Parathyroid adenoma (tissue), 2 donors: ENCODE results near the gene LBR.
"Not testable (repeated sequence)": the region's sequence is repeated elsewhere in the genome, so short reads cannot be mapped to it uniquely, and the experiment has no call there.

Experiments
- H2AFZ ChIP-seq: fragments of 300-600 bp; sonication (generic); one replicate; pipeline ENCODE4 v1.7.0; 2017; ENCODE audit warnings: antibody characterized with exemption, mild to moderate bottlenecking
- H3K27ac ChIP-seq: fragments of 300-600 bp; sonication (generic); one replicate; pipeline ENCODE4 v1.7.0; 2017
- H3K27me3 ChIP-seq: fragments of 300-600 bp; sonication (generic); one replicate; pipeline ENCODE4 v1.7.0; 2017; ENCODE audit warnings: low read length; ENCODE audit not compliant: control insufficient read depth, insufficient read depth
- H3K36me3 ChIP-seq: fragments of 300-600 bp; sonication (generic); one replicate; pipeline ENCODE4 v1.7.0; 2017; ENCODE audit warnings: low read length; ENCODE audit not compliant: control insufficient read depth, insufficient read depth
- H3K4me1 ChIP-seq: fragments of 300-600 bp; sonication (generic); one replicate; pipeline ENCODE4 v1.7.0; 2017; ENCODE audit warnings: control low read depth
- H3K4me2 ChIP-seq: fragments of 300-600 bp; sonication (generic); one replicate; pipeline ENCODE4 v1.7.0; 2017; ENCODE audit warnings: low read length
- H3K4me3 ChIP-seq: fragments of 300-600 bp; sonication (generic); one replicate; pipeline ENCODE4 v1.7.0; 2017; ENCODE audit warnings: low read depth, low read length
- H3K79me2 ChIP-seq: fragments of 300-600 bp; sonication (generic); one replicate; pipeline ENCODE4 v1.7.0; 2017; ENCODE audit warnings: control low read depth
- H3K9ac ChIP-seq: fragments of 300-600 bp; sonication (generic); one replicate; pipeline ENCODE4 v1.7.0; 2017; ENCODE audit warnings: mild to moderate bottlenecking
- H3K9me3 ChIP-seq: fragments of 300-600 bp; sonication (generic); one replicate; pipeline ENCODE4 v1.7.0; 2017; ENCODE audit warnings: low read length; ENCODE audit not compliant: control insufficient read depth
- CTCF ChIP-seq: fragments of 300-600 bp; sonication (generic); IDR thresholded peaks from one replicate; pipeline ENCODE4 v1.7.0; 2017; ENCODE audit warnings: antibody characterized with exemption, mild to moderate bottlenecking
- donor health status: primary hyperparathyroidism.

LBR gene

GRCh38 chr1:225474986-225475820 is 47.4 kb upstream of the LBR start:
- H3K9ac ChIP-seq, result no peak overlapping the region
- peak overlapping the region; percentile 27 for H3K4me2 ChIP-seq
- no peaks in the 10 kb centered on the region for H3K27me3 ChIP-seq
- peak; percentile 100 for TF ChIP-seq CTCF
- peak overlapping the region; percentile 58 for H2AFZ ChIP-seq
- no peaks in the 10 kb centered on the region for H3K4me1 ChIP-seq
- H3K79me2 ChIP-seq, result no peaks in the 10 kb centered on the region
- no peaks in the 10 kb centered on the region for H3K36me3 ChIP-seq
- no peak overlapping the region for H3K4me3 ChIP-seq
- no peak overlapping the region for H3K27ac ChIP-seq
- H3K9me3 ChIP-seq, result no peaks in the 10 kb centered on the region

GRCh38 chr1:225474439-225474985 is 46.7 kb upstream of the LBR start:
- Histone ChIP-seq H3K27ac (no peak overlapping the region), H3K27me3 (no peaks in the 10 kb centered on the region), H3K9me3 (no peaks in the 10 kb centered on the region), H2AFZ (no peak overlapping the region), H3K4me3 (no peak overlapping the region), H3K36me3 (no peaks in the 10 kb centered on the region), H3K9ac (no peak overlapping the region), H3K4me2 (no peak overlapping the region), H3K4me1 (no peaks in the 10 kb centered on the region), H3K79me2 (no peaks in the 10 kb centered on the region)
- no peak for TF ChIP-seq CTCF

GRCh38 chr1:225473676-225474438 is 46.0 kb upstream of the LBR start:
- not testable (repeated sequence) for H3K4me2 ChIP-seq, H3K4me3 ChIP-seq, H3K27me3 ChIP-seq, H3K4me1 ChIP-seq, H3K36me3 ChIP-seq, H3K9me3 ChIP-seq, H3K27ac ChIP-seq, H3K79me2 ChIP-seq, H3K9ac ChIP-seq, H2AFZ ChIP-seq

GRCh38 chr1:225473266-225473665 is 45.4 kb upstream of the LBR start:
- not testable (repeated sequence) for H3K79me2 ChIP-seq, H3K27me3 ChIP-seq, H2AFZ ChIP-seq, H3K9me3 ChIP-seq, H3K36me3 ChIP-seq, H3K27ac ChIP-seq, H3K4me2 ChIP-seq, H3K4me1 ChIP-seq, H3K9ac ChIP-seq, H3K4me3 ChIP-seq

- H3K27ac ChIP-seq, result no peak overlapping the region
- H3K9me3 ChIP-seq, result no peaks in the 10 kb centered on the region
- no peaks in the 10 kb centered on the region for H3K79me2 ChIP-seq
- no peak overlapping the region for H3K4me3 ChIP-seq
- H3K9ac ChIP-seq, result no peak overlapping the region
- H2AFZ ChIP-seq, result no peak overlapping the region
- H3K4me2 ChIP-seq, result no peak overlapping the region
- H3K36me3 ChIP-seq, result no peaks in the 10 kb centered on the region
- H3K4me1 ChIP-seq, result no peaks in the 10 kb centered on the region
- no peaks in the 10 kb centered on the region for H3K27me3 ChIP-seq
- TF ChIP-seq CTCF, result no peak
Observed at GRCh38 chr1:225471453-225472301, 43.8 kb upstream of the LBR start.
